Measurements from ENCODE around the gene DEFB113.

- TF ChIP-seq CTCF (conservative IDR thresholded peaks at IDR 0.05; ENCODE audit: low read length): no peak
- no peak for TF ChIP-seq EZH2phosphoT487 (IDR thresholded peaks at IDR 0.05; ENCODE audit: borderline replicate concordance, low read depth, low read length)
These were observed 20.4 kb downstream of the DEFB113 start for GRCh38 chr6:49949062-49949461.

All from OCI-LY7 (cell line).